ENCODE measurements around the gene PDGFRB.

PDGFRB gene

GRCh38 chr5:150177721-150178120 lies 22.1 kb upstream of the PDGFRB start:
- no peaks in the 10 kb centered on the region for H3K36me3 ChIP-seq (ENCODE audit: control insufficient read depth in 2 of 2, insufficient read depth in 1 of 2, low read length in 2 of 2)
- H3K4me3 ChIP-seq (ENCODE audit: low read depth, low read length): no peak overlapping the region
- no peaks in the 10 kb centered on the region for H3K9me3 ChIP-seq (ENCODE audit: control insufficient read depth, insufficient read depth, low read depth, low read length)
- ChIA-PET POLR2A (no interaction called here), CTCF (no interaction called here)
- H3K4me1 ChIP-seq (ENCODE audit: control insufficient read depth, insufficient read depth, low read length): 0 out of 2 replicates have a peak, but pooled peaks cover 3% of the 10 kb centered on the region
- TF ChIP-seq ZNF792 (tag by site-specific recombination; IDR thresholded peaks at IDR 0.05): no peak
- peak; percentile 88 for TF ChIP-seq ZNF449 (tag by site-specific recombination; IDR thresholded peaks at IDR 0.05)
- no peak for TF ChIP-seq PRDM4 (tag by site-specific recombination; IDR thresholded peaks at IDR 0.05)
- TF ChIP-seq ZNF311 (tag by site-specific recombination; IDR thresholded peaks at IDR 0.05; ENCODE audit: borderline replicate concordance): no peak
- no peak for TF ChIP-seq TCF7L2 (IDR thresholded peaks at IDR 0.05; ENCODE audit: borderline replicate concordance, low read depth, low read length)
- no peak for TF ChIP-seq ZNF701 (tag by site-specific recombination; IDR thresholded peaks at IDR 0.05)
- no peak overlapping the region for H3K27ac ChIP-seq (ENCODE audit: extremely low read depth, low read depth, low read length)

GRCh38 chr5:150176745-150177477 lies 21.3 kb upstream of the PDGFRB start:
- ChIA-PET POLR2A (no interaction called here), CTCF (interaction anchor here (0.9 to 2.6 kb wide), 4 partner anchors 14 to 42 kb away, joined by 3 to 20 read pairs (median 5); no protein-coding TSS in a partner anchor)

GRCh38 chr5:150175536-150175935 lies 19.9 kb upstream of the PDGFRB start:
- no peaks in the 10 kb centered on the region for H3K36me3 ChIP-seq (ENCODE audit: control insufficient read depth in 2 of 2, insufficient read depth in 1 of 2, low read length in 2 of 2)
- CTCF ChIA-PET: interaction anchor here (0.6 to 2.6 kb wide), 13 partner anchors 9 to 341 kb away, joined by 3 to 20 read pairs (median 3); no protein-coding TSS in a partner anchor
- H3K4me1 ChIP-seq (ENCODE audit: control insufficient read depth, insufficient read depth, low read length): no peaks in the 10 kb centered on the region
- no peak overlapping the region for H3K27ac ChIP-seq (ENCODE audit: extremely low read depth, low read depth, low read length)
- no peak overlapping the region for H3K4me3 ChIP-seq (ENCODE audit: low read depth, low read length)
- POLR2A ChIA-PET: interaction anchor here (1.2 kb wide), 1 partner anchor 19 kb away, joined by 3 read pairs; no protein-coding TSS in a partner anchor
- H3K9me3 ChIP-seq (ENCODE audit: control insufficient read depth, insufficient read depth, low read depth, low read length): no peaks in the 10 kb centered on the region
- no peak for TF ChIP-seq ZNF366 (tag by site-specific recombination; conservative IDR thresholded peaks at IDR 0.05)
- TF ChIP-seq ZNF138 (tag by site-specific recombination; IDR thresholded peaks at IDR 0.05; ENCODE audit: borderline replicate concordance): no peak
- TF ChIP-seq ZNF549 (tag by site-specific recombination; IDR thresholded peaks at IDR 0.05): no peak
- TF ChIP-seq ZNF335 (tag by site-specific recombination; conservative IDR thresholded peaks at IDR 0.05): peak; percentile 50
- no peak for TF ChIP-seq WT1 (tag by site-specific recombination; IDR thresholded peaks at IDR 0.05)
- no peak for TF ChIP-seq ZNF626 (tag by site-specific recombination; IDR thresholded peaks at IDR 0.05)
- TF ChIP-seq BCL6B (tag by site-specific recombination; IDR thresholded peaks at IDR 0.05): no peak
- no peak for TF ChIP-seq ZNF639 (tag by site-specific recombination; IDR thresholded peaks at IDR 0.05)
- TF ChIP-seq KLF7 (tag by site-specific recombination; IDR thresholded peaks at IDR 0.05; ENCODE audit: borderline replicate concordance): no peak
- TF ChIP-seq ZNF354C (tag by site-specific recombination; IDR thresholded peaks at IDR 0.05; ENCODE audit: borderline replicate concordance, low read depth): no peak
- no peak for TF ChIP-seq ZIC2 (tag by site-specific recombination; IDR thresholded peaks at IDR 0.05)
- TF ChIP-seq ZNF660 (tag by site-specific recombination; IDR thresholded peaks at IDR 0.05): no peak
- TF ChIP-seq ZBTB7A (tag by site-specific recombination; IDR thresholded peaks at IDR 0.05; ENCODE audit: low read depth): no peak
- peak; percentile 61 for TF ChIP-seq CTCF (tag by site-specific recombination; IDR thresholded peaks at IDR 0.05)
- TF ChIP-seq ZNF140 (tag by site-specific recombination; IDR thresholded peaks at IDR 0.05): no peak

More at GRCh38 chr5:150176745-150177477, 21.3 kb upstream of the PDGFRB start:
- Histone ChIP-seq H3K27ac (ENCODE audit: extremely low read depth, low read depth, low read length) (no peak overlapping the region), H3K4me3 (ENCODE audit: low read depth, low read length) (no peak overlapping the region), H3K36me3 (ENCODE audit: control insufficient read depth in 2 of 2, insufficient read depth in 1 of 2, low read length in 2 of 2) (no peaks in the 10 kb centered on the region), H3K9me3 (ENCODE audit: control insufficient read depth, insufficient read depth, low read depth, low read length) (no peaks in the 10 kb centered on the region), H3K4me1 (ENCODE audit: control insufficient read depth, insufficient read depth, low read length) (0 out of 2 replicates have a peak, but pooled peaks cover 3% of the 10 kb centered on the region)
- TF ChIP-seq KLF16 (tag by site-specific recombination; IDR thresholded peaks at IDR 0.05): no peak
- TF ChIP-seq ZNF121 (tag by site-specific recombination; IDR thresholded peaks at IDR 0.05): 0 out of 2 replicates have a peak, but pooled peaks have one; percentile 14
- peak; percentile 53 for TF ChIP-seq GLIS1 (tag by site-specific recombination; IDR thresholded peaks at IDR 0.05)

Data from HEK293 (cell line).